Measurements from ENCODE around the gene RASGEF1B.

Gene RASGEF1B

GRCh38 chr4:81399306-81400086 is 72.2 kb downstream of the RASGEF1B start:
- Mint-ChIP-seq H3K4me1 (ENCODE audit: low read depth) (no peaks in the 10 kb centered on the region), H3K9me3 (no peaks in the 10 kb centered on the region), H3K36me3 (ENCODE audit: low read depth) (no peaks in the 10 kb centered on the region), H3K27ac (no peak overlapping the region), H3K4me3 (no peak overlapping the region), H3K27me3 (ENCODE audit: low read depth) (peaks cover 5% of the 10 kb centered on the region)
- DNase-seq (ENCODE audit: low spot score): no peak

DNA sequence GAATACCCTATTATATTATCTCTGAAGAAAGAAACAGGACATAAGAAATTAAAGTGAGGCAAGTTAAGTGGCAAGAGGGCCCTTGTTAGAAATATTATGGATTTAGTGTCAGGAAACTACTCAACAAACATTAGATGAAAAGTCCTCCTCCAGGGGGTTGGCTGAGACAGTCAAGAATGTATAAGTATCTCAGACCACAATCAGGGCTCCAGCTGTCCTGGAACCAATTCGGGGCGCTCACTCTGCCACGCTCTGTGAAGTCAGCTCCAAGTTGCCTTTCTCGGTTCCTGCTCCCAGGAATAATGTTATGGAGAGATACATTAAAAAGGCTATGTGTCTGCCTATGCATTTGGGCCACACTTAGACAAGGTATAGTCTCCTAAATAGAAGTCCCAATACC is 73.3 kb downstream of the RASGEF1B start:
- Mint-ChIP-seq H3K4me1 (ENCODE audit: low read depth) (no peaks in the 10 kb centered on the region), H3K27me3 (ENCODE audit: low read depth) (peaks cover 5% of the 10 kb centered on the region), H3K4me3 (no peak overlapping the region), H3K36me3 (ENCODE audit: low read depth) (no peaks in the 10 kb centered on the region), H3K9me3 (no peaks in the 10 kb centered on the region), H3K27ac (no peak overlapping the region)
- no peak for DNase-seq (ENCODE audit: low spot score)

DNA sequence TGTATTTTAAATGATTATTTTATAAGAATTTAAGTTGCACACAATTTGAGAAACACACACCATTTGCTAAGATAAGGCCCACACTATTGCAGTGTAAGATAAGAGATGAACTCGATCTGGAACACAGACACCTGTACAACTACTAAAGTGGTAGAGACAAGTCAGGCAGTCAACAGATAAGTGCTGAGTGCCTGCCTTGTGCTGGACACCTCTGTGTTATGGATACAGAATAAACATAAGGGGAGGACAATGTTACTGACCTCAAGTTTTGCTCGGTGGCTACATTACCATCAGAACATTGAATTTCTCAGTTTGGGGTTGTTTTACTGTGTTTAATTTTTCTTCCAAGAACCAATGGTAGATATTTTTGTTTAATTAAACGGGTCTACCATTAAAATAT is 74.1 kb downstream of the RASGEF1B start:
- H3K4me3 Mint-ChIP-seq: no peak overlapping the region
- H3K27me3 Mint-ChIP-seq (ENCODE audit: low read depth): peaks cover 5% of the 10 kb centered on the region
- H3K27ac Mint-ChIP-seq: no peak overlapping the region
- DNase-seq (ENCODE audit: low spot score): no peak
- H3K4me1 Mint-ChIP-seq (ENCODE audit: low read depth): no peaks in the 10 kb centered on the region
- no peaks in the 10 kb centered on the region for H3K9me3 Mint-ChIP-seq
- no peaks in the 10 kb centered on the region for H3K36me3 Mint-ChIP-seq (ENCODE audit: low read depth)

DNA sequence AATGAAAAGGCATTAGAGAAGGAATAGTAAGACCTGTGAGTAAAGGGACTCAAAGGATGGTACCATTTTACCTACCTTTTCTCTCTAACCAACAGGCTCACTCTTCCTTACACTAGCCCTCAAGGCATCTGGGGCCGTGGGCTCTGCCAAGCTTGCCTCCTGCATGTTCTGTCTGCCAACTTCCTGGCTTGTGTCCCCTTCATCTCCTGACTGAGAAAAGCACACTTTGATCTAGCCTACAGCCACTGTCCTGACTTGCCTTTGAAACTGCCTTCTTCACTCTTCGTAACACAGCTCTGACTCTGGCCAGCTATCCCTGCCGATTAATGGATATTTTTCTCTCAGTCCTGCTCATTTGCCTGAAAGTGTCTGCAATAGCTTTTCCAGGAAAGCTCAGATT is 76.5 kb downstream of the RASGEF1B start:
- Mint-ChIP-seq H3K36me3 (ENCODE audit: low read depth) (no peaks in the 10 kb centered on the region), H3K27ac (no peak overlapping the region), H3K4me1 (ENCODE audit: low read depth) (no peaks in the 10 kb centered on the region), H3K4me3 (no peak overlapping the region), H3K27me3 (ENCODE audit: low read depth) (peaks cover 5% of the 10 kb centered on the region), H3K9me3 (no peaks in the 10 kb centered on the region)
- DNase-seq (ENCODE audit: low spot score): no peak

- Mint-ChIP-seq H3K4me3 (no peak overlapping the region), H3K4me1 (ENCODE audit: low read depth) (no peaks in the 10 kb centered on the region), H3K27ac (no peak overlapping the region), H3K9me3 (peaks cover 5% of the 10 kb centered on the region), H3K36me3 (ENCODE audit: low read depth) (no peaks in the 10 kb centered on the region), H3K27me3 (ENCODE audit: low read depth) (peaks cover 3% of the 10 kb centered on the region)
- no peak for DNase-seq (ENCODE audit: low spot score)
Measured at GRCh38 chr4:81392164-81392563, 79.5 kb downstream of the RASGEF1B start.

- H3K4me3 Mint-ChIP-seq: no peak overlapping the region
- H3K36me3 Mint-ChIP-seq (ENCODE audit: low read depth): no peaks in the 10 kb centered on the region
- no peaks in the 10 kb centered on the region for H3K27me3 Mint-ChIP-seq (ENCODE audit: low read depth)
- H3K27ac Mint-ChIP-seq: no peak overlapping the region
- no peaks in the 10 kb centered on the region for H3K4me1 Mint-ChIP-seq (ENCODE audit: low read depth)
- no peak for DNase-seq (ENCODE audit: low spot score)
- H3K9me3 Mint-ChIP-seq: peaks cover 5% of the 10 kb centered on the region
Measured at GRCh38 chr4:81389720-81390119, 82.0 kb downstream of the RASGEF1B start.

- H3K4me3 Mint-ChIP-seq: no peak overlapping the region
- H3K27me3 Mint-ChIP-seq (ENCODE audit: low read depth): peaks cover 8% of the 10 kb centered on the region
- H3K4me1 Mint-ChIP-seq (ENCODE audit: low read depth): no peaks in the 10 kb centered on the region
- no peaks in the 10 kb centered on the region for H3K9me3 Mint-ChIP-seq
- H3K27ac Mint-ChIP-seq: no peak overlapping the region
- no peak for DNase-seq (ENCODE audit: low spot score)
- H3K36me3 Mint-ChIP-seq (ENCODE audit: low read depth): no peaks in the 10 kb centered on the region
Measured at GRCh38 chr4:81380437-81380836, 91.3 kb downstream of the RASGEF1B start.

GRCh38 chr4:81378386-81378785 is 93.3 kb downstream of the RASGEF1B start:
- Mint-ChIP-seq H3K27me3 (ENCODE audit: low read depth) (peaks cover 5% of the 10 kb centered on the region), H3K9me3 (no peaks in the 10 kb centered on the region), H3K36me3 (ENCODE audit: low read depth) (no peaks in the 10 kb centered on the region), H3K4me3 (no peak overlapping the region), H3K4me1 (ENCODE audit: low read depth) (no peaks in the 10 kb centered on the region), H3K27ac (no peak overlapping the region)
- DNase-seq (ENCODE audit: low spot score): no peak

DNA sequence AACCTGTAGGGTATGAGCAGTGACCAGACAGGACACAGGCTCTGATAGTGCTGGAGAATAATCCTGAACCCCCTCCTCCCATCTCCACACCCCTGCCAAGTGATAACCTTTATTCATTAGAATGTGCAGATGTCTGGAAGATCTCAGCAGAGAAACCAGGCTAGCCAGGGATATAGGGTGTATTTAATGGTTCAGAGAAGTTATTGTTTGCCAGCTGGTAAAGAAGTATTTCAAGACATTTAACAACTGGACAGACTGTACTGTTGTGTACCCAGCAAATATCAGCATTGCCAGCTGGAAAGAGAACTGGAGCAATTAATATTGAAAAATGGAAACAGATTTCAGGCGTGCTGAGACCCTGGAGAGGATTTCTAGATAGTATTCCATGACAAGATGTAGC is 94.5 kb downstream of the RASGEF1B start:
- H3K9me3 Mint-ChIP-seq: no peaks in the 10 kb centered on the region
- no peaks in the 10 kb centered on the region for H3K4me1 Mint-ChIP-seq (ENCODE audit: low read depth)
- DNase-seq (ENCODE audit: low spot score): no peak
- peaks cover 7% of the 10 kb centered on the region for H3K27me3 Mint-ChIP-seq (ENCODE audit: low read depth)
- H3K27ac Mint-ChIP-seq: no peak overlapping the region
- no peaks in the 10 kb centered on the region for H3K36me3 Mint-ChIP-seq (ENCODE audit: low read depth)
- H3K4me3 Mint-ChIP-seq: no peak overlapping the region

DNA sequence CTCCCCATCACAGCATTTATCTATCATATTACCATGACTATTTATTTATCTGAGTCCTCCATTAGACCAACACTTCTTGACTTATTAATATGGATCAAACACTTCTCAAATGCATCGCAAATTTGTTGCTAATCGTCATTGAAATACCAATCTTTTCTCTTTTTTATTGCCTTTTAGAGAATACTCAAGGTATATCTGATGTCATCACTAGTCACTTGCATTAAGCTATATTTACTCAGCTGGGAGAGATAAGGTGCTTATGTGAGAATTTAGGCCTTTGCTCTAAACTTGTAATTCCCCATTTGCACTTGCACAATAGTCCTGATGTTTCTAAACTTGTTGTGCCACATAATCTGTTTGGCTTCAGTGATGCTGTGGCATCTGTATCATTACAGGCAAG is 95.0 kb downstream of the RASGEF1B start:
- no peaks in the 10 kb centered on the region for H3K36me3 Mint-ChIP-seq (ENCODE audit: low read depth)
- no peak overlapping the region for H3K4me3 Mint-ChIP-seq
- H3K27me3 Mint-ChIP-seq (ENCODE audit: low read depth): peaks cover 8% of the 10 kb centered on the region
- DNase-seq (ENCODE audit: low spot score): no peak
- H3K9me3 Mint-ChIP-seq: no peaks in the 10 kb centered on the region
- no peak overlapping the region for H3K27ac Mint-ChIP-seq
- H3K4me1 Mint-ChIP-seq (ENCODE audit: low read depth): no peaks in the 10 kb centered on the region
